NT2/D1 (cell line): Measurements from ENCODE around the gene EXD1.

Experiments used
- SUZ12 ChIP-seq: IDR thresholded peaks from 2 replicates; pipeline ENCODE4 v1.6.1; 2011; ENCODE audit not compliant: insufficient read length, insufficient read depth; ENCODE audit errors: extremely low read depth
- YY1 ChIP-seq: IDR thresholded peaks from 2 replicates; pipeline ENCODE4 v1.6.1; 2011; ENCODE audit not compliant: insufficient read length, insufficient read depth
- ZNF274 ChIP-seq: IDR thresholded peaks from 2 replicates; pipeline ENCODE4 v1.6.1; 2011; ENCODE audit warnings: mild to moderate bottlenecking, low read depth, low read length

DNA sequence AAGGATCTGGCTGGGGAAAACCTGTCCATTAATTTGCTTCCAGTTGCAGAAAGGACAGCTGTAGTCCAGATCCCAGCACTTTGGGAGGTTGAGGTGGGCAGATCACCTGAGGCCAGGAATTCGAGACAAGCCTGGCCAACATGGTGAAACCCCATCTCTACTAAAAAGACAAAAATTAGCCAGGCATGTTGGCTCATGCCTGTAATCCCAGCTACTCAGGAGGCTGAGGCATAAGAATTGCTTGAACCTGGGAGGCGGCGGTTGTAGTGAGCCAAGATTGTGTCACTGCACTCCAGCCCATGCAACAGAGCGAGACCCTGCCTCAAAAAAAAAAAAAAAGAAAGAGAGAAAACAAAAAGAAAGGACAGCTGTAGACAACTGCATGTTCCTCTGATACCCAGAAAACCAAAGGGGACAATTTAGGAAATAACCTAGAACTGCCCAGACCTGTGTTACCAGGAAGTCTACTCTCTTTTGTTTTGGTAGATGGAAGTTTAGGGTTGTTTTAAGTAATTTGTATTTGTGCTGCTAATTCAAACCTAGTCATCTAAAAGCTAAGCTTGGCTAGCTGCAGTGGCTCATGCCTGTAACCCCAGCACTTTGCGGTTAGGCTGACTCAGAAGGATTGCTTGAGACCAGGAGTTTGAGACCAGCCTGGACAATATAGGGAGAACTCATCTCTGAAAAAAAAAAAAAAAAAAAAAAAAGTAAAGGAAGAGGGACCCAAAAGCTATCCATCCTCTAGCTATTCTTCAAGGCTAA is 22.7 kb downstream of the EXD1 start:
- TF ChIP-seq ZNF274 (no peak), YY1 (no peak), SUZ12 (no peak)
